HepG2 (cell line): ENCODE results near the gene RASGRP1. TPM values are rescaled to one million over a fixed set of nuclear protein-coding genes. Genes with fewer than 3 reads are reported as not detected.

ENCODE experiments used
- BRD4 ChIP-seq: sonication (generic); formaldehyde crosslinking; IDR thresholded peaks from 2 replicates; pipeline ENCODE4 v1.4.0; 2020; ENCODE audit warnings: missing genetic modification reagents
- DNMT3B ChIP-seq: conservative IDR thresholded peaks from 2 replicates; pipeline ENCODE4 v1.6.1; 2016; ENCODE audit warnings: missing biosample characterization, control low read depth
- FOSL1 ChIP-seq: sonication (generic); formaldehyde crosslinking; IDR thresholded peaks from 2 replicates; pipeline ENCODE4 v1.9.0; 2021; ENCODE audit warnings: missing genetic modification reagents, borderline replicate concordance
- FOXO1 ChIP-seq: sonication (generic); formaldehyde crosslinking; IDR thresholded peaks from 2 replicates; pipeline ENCODE4 v1.4.0; 2020; ENCODE audit warnings: missing genetic modification reagents
- HDAC2 ChIP-seq: sonication (generic); formaldehyde crosslinking; IDR thresholded peaks from 2 replicates; pipeline ENCODE4 v1.4.0; 2020; ENCODE audit warnings: missing genetic modification reagents
- JARID2 ChIP-seq: sonication (generic); formaldehyde crosslinking; IDR thresholded peaks from 2 replicates; pipeline ENCODE4 v1.8.1; 2023; ENCODE audit warnings: missing genetic modification reagents, inconsistent platforms; ENCODE audit not compliant: insufficient replicate concordance
- KAT7 ChIP-seq: IDR thresholded peaks from 2 replicates; pipeline ENCODE4 v1.6.1; 2018; ENCODE audit warnings: borderline replicate concordance, missing compliant biosample characterization
- KDM2A ChIP-seq: sonication (generic); formaldehyde crosslinking; IDR thresholded peaks from 2 replicates; pipeline ENCODE4 v1.4.0; 2020; ENCODE audit warnings: low read depth, missing genetic modification reagents, borderline replicate concordance
- NFKB2 ChIP-seq: sonication (generic); formaldehyde crosslinking; IDR thresholded peaks from 2 replicates; pipeline ENCODE4 v1.4.0; 2020; ENCODE audit warnings: missing genetic modification reagents, borderline replicate concordance
- NFYB ChIP-seq: sonication (generic); formaldehyde crosslinking; IDR thresholded peaks from 2 replicates; pipeline ENCODE4 v1.4.0; 2020; ENCODE audit warnings: missing genetic modification reagents
- RARG ChIP-seq: sonication (generic); formaldehyde crosslinking; IDR thresholded peaks from 2 replicates; pipeline ENCODE4 v1.4.0; 2020; ENCODE audit warnings: low read depth, mild to moderate bottlenecking, missing genetic modification reagents
- SNAI1 ChIP-seq: sonication (generic); formaldehyde crosslinking; IDR thresholded peaks from 2 replicates; pipeline ENCODE4 v1.5.0; 2020; ENCODE audit warnings: mild to moderate bottlenecking, missing genetic modification reagents, borderline replicate concordance
- TMF1 ChIP-seq: sonication (generic); formaldehyde crosslinking; IDR thresholded peaks from 2 replicates; pipeline ENCODE4 v1.8.1; 2022; ENCODE audit warnings: low read depth, missing genetic modification reagents
- ZNF30 ChIP-seq: sonication (generic); formaldehyde crosslinking; IDR thresholded peaks from 2 replicates; pipeline ENCODE4 v1.5.0; 2020; ENCODE audit warnings: mild to moderate bottlenecking, missing genetic modification reagents
- ZNF337 ChIP-seq: sonication (generic); formaldehyde crosslinking; IDR thresholded peaks from 2 replicates; pipeline ENCODE4 v1.5.1; 2020; ENCODE audit warnings: missing genetic modification reagents, low read depth, mild to moderate bottlenecking, borderline replicate concordance
- ZNF501 ChIP-seq: sonication (generic); formaldehyde crosslinking; IDR thresholded peaks from 2 replicates; pipeline ENCODE4 v1.5.1; 2020; ENCODE audit warnings: mild to moderate bottlenecking, moderate library complexity, missing genetic modification reagents
- ZNF567 ChIP-seq: sonication (generic); formaldehyde crosslinking; IDR thresholded peaks from 2 replicates; pipeline ENCODE4 v1.8.1; 2023; ENCODE audit warnings: mild to moderate bottlenecking, missing genetic modification reagents, borderline replicate concordance
- ZNF598 ChIP-seq: sonication (generic); formaldehyde crosslinking; IDR thresholded peaks from 2 replicates; pipeline ENCODE4 v1.5.1; 2020; ENCODE audit warnings: mild to moderate bottlenecking, missing genetic modification reagents, borderline replicate concordance
- polyA plus RNA-seq, 8 experiments: library from polyadenylated mRNA; depleted of rRNA in 3 of 8; stranded (reverse) in 7 of 8; unstranded in 1 of 8; fragments of >200 nt; fragmentation: Illumina TruSeq in 4 of 8; extraction: Trizol in 4 of 8; gene quantifications; 2 replicates each; pipeline versions ENCODE4 v1.2.1 to v1.2.3, GENCODE V29; 2011 to 2016; ENCODE audit warnings: low read depth in 4 of 8, missing spikeins in 1 of 8, mixed read lengths in 1 of 8; ENCODE audit not compliant: insufficient read depth in 1 of 8
- total RNA-seq, 5 experiments: library from RNA; depleted of rRNA; stranded (reverse); fragments of >200 nt; fragmentation: Illumina TruSeq; extraction: Trizol; gene quantifications; 2 replicates each; pipeline ENCODE4 v1.2.3, GENCODE V29; 2016; ENCODE audit warnings: low read depth in 1 of 5
- TF ChIP-seq, protein P1 (sequence below): sonication (generic); formaldehyde crosslinking; IDR thresholded peaks from 2 replicates; pipeline ENCODE4 v1.4.0; 2020; ENCODE audit warnings: missing genetic modification reagents
- TF ChIP-seq, protein P2 (sequence below): sonication (generic); formaldehyde crosslinking; IDR thresholded peaks from 2 replicates; pipeline ENCODE4 v1.9.0; 2021; ENCODE audit warnings: missing genetic modification reagents, borderline replicate concordance
- TF ChIP-seq, protein P3 (sequence below): sonication (generic); formaldehyde crosslinking; IDR thresholded peaks from 2 replicates; pipeline ENCODE4 v1.8.0; 2022; ENCODE audit warnings: missing genetic modification reagents, low read depth, mild to moderate bottlenecking, borderline replicate concordance
- TF ChIP-seq, protein P4 (sequence below): sonication (generic); formaldehyde crosslinking; IDR thresholded peaks from 2 replicates; pipeline ENCODE4 v1.4.0; 2020; ENCODE audit warnings: missing genetic modification reagents
- TF ChIP-seq, protein P5 (sequence below): sonication (generic); formaldehyde crosslinking; IDR thresholded peaks from 2 replicates; pipeline ENCODE4 v1.4.0; 2020; ENCODE audit warnings: missing genetic modification reagents, borderline replicate concordance

The RASGRP1 gene
- total and polyA plus RNA-seq, 2 of the 13 experiments (the other 11 are each of a cell fraction or from before 2014, with no cell fraction given), result 0.07 TPM; not detected in 1

DNA sequence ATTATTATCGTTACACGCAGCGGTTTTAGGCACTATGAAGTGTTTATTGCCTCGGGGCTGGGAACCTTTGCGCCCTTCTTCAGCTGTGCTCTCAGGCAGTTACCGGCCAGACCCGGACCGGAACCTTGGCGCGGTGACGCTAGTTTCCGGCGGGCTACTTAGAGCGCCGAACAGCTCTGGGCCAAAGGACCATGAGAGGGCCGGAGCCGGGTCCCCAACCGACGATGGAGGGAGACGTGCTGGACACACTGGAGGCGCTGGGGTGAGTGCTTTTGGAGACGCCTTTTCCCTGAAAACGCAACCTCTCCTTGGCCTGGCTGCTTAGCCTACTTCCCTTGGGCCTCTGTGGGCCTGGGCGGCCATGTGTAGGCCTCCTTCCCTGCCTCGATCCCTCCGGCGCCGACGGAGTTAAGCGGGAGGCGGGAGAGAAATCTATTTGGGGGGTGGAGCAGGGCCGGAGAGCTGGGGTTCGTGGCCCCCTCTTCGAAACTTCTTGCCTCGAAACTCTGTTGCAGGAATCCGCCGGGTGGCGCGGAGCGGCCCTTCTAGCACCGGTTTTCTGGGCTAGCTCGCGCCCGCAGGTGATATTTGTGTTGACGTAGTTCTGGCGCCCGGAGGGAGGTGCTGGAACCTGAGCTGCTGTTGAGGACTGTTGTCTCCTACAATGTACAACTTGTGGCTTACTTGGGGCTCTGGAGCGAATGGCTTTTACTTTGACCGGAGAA is 110.5 kb downstream of the RASGRP1 start, which contains the start of gene FAM98B (continued):
- TF ChIP-seq, protein P1, sequence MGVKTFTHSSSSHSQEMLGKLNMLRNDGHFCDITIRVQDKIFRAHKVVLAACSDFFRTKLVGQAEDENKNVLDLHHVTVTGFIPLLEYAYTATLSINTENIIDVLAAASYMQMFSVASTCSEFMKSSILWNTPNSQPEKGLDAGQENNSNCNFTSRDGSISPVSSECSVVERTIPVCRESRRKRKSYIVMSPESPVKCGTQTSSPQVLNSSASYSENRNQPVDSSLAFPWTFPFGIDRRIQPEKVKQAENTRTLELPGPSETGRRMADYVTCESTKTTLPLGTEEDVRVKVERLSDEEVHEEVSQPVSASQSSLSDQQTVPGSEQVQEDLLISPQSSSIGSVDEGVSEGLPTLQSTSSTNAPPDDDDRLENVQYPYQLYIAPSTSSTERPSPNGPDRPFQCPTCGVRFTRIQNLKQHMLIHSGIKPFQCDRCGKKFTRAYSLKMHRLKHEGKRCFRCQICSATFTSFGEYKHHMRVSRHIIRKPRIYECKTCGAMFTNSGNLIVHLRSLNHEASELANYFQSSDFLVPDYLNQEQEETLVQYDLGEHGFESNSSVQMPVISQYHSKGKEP, result peak; percentile 90; the same call in 1 of the 2 replicates
- TF ChIP-seq, protein P2, sequence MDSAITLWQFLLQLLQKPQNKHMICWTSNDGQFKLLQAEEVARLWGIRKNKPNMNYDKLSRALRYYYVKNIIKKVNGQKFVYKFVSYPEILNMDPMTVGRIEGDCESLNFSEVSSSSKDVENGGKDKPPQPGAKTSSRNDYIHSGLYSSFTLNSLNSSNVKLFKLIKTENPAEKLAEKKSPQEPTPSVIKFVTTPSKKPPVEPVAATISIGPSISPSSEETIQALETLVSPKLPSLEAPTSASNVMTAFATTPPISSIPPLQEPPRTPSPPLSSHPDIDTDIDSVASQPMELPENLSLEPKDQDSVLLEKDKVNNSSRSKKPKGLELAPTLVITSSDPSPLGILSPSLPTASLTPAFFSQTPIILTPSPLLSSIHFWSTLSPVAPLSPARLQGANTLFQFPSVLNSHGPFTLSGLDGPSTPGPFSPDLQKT (CRISPR knock-in tag), result no peak
- TF ChIP-seq ZNF30 (peak; percentile 73; the same call in 1 of the 2 replicates), FOXO1 (CRISPR knock-in tag) (peak; percentile 82), ZNF337 (CRISPR knock-in tag) (no peak), ZNF598 (peak; percentile 88; the same call in 1 of the 2 replicates), RARG (CRISPR knock-in tag) (no peak), TMF1 (CRISPR knock-in tag) (peak; percentile 89), BRD4 (peak; percentile 88), SNAI1 (CRISPR knock-in tag) (no peak), NFKB2 (CRISPR knock-in tag) (peak; percentile 85; the same call in 1 of the 2 replicates), HDAC2 (CRISPR knock-in tag) (peak; percentile 83), KDM2A (CRISPR knock-in tag) (peak; percentile 95), DNMT3B (CRISPR knock-in tag) (no peak), KAT7 (CRISPR knock-in tag) (peak; percentile 88; the same call in 1 of the 2 replicates), JARID2 (CRISPR knock-in tag) (no peak), NFYB (CRISPR knock-in tag) (peak; percentile 50; the same call in 1 of the 2 replicates), FOSL1 (CRISPR knock-in tag) (no peak), ZNF567 (no peak), ZNF501 (CRISPR knock-in tag) (peak; percentile 93)
- TF ChIP-seq, protein P3, sequence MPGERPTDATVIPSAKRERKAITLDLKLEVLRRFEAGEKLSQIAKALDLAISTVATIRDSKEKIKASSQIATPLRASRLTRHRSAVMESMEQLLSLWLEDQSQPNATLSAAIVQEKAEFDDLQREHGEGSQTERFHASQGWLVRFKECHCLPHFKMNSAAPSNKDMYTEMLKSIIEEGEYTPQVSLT (CRISPR knock-in tag), result no peak
- TF ChIP-seq, protein P4, sequence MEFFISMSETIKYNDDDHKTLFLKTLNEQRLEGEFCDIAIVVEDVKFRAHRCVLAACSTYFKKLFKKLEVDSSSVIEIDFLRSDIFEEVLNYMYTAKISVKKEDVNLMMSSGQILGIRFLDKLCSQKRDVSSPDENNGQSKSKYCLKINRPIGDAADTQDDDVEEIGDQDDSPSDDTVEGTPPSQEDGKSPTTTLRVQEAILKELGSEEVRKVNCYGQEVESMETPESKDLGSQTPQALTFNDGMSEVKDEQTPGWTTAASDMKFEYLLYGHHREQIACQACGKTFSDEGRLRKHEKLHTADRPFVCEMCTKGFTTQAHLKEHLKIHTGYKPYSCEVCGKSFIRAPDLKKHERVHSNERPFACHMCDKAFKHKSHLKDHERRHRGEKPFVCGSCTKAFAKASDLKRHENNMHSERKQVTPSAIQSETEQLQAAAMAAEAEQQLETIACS (CRISPR knock-in tag), result no peak
- TF ChIP-seq, protein P5, sequence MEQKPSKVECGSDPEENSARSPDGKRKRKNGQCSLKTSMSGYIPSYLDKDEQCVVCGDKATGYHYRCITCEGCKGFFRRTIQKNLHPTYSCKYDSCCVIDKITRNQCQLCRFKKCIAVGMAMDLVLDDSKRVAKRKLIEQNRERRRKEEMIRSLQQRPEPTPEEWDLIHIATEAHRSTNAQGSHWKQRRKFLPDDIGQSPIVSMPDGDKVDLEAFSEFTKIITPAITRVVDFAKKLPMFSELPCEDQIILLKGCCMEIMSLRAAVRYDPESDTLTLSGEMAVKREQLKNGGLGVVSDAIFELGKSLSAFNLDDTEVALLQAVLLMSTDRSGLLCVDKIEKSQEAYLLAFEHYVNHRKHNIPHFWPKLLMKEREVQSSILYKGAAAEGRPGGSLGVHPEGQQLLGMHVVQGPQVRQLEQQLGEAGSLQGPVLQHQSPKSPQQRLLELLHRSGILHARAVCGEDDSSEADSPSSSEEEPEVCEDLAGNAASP (CRISPR knock-in tag), result peak; percentile 60; the same call in 1 of the 2 replicates
